Vagina (tissue), 2 donors: ENCODE data around the gene GPRIN1. TPM values are rescaled to one million over a fixed set of nuclear protein-coding genes. Genes with fewer than 3 reads are reported as not detected.
A peak's percentile ranks its signal among the peaks of the same experiment; 100 is the strongest.

Experiments
- DNase-seq, 2 donors: peaks; one replicate each; pipeline ENCODE4 v3.0.0-alpha.2; 2017; ENCODE audit errors: extremely low spot score in 2 of 2
- H3K27ac ChIP-seq: fragments of 200-600 bp; sonication (generic); one replicate; pipeline ENCODE4 v1.5.1; 2019
- H3K27me3 ChIP-seq: fragments of 200-600 bp; sonication (generic); one replicate; pipeline ENCODE4 v1.5.1; 2019
- H3K36me3 ChIP-seq, 2 donors: fragments of 200-600 bp; sonication (generic); one replicate each; pipeline ENCODE4 v1.5.1; 2017 to 2019
- H3K4me1 ChIP-seq: fragments of 200-600 bp; sonication (generic); one replicate; pipeline ENCODE4 v1.5.1; 2019
- H3K4me3 ChIP-seq, 2 donors: fragments of 200-600 bp; sonication (generic); 1 replicate in 1 of 2; 2 replicates in 1 of 2; pipeline ENCODE4 v1.5.1; 2016 to 2019
- H3K9me3 ChIP-seq: fragments of 200-600 bp; sonication (generic); one replicate; pipeline ENCODE4 v1.5.1; 2019
- CTCF ChIP-seq, 3 experiments: fragments of 450-650 bp in 2 of 3; fragments of 200-600 bp in 1 of 3; sonication (generic) in 1 of 3; IDR thresholded peaks; one replicate each; pipeline ENCODE4 v1.5.1; 2017 to 2019; ENCODE audit warnings: antibody characterized with exemption in 3 of 3, mild to moderate bottlenecking in 2 of 3, moderate library complexity in 2 of 3
- POLR2A ChIP-seq, 2 donors: fragments of 450-650 bp; IDR thresholded peaks; one replicate each; pipeline ENCODE4 v1.6.1; 2017; ENCODE audit warnings: antibody characterized with exemption in 2 of 2, mild to moderate bottlenecking in 2 of 2, moderate library complexity in 2 of 2
- POLR2AphosphoS5 ChIP-seq, 2 donors: sonication (generic); formaldehyde crosslinking; IDR thresholded peaks; one replicate each; pipeline ENCODE4 v1.9.0; 2017; ENCODE audit warnings: antibody characterized with exemption in 2 of 2, mild to moderate bottlenecking in 2 of 2, low read depth in 1 of 2; ENCODE audit not compliant: insufficient read depth in 1 of 2
- intact Hi-C: fragments of 100-400 bp; cut with DNase I; formaldehyde crosslinking; loops from one replicate; pipeline ENCODE4 v1.15.1; 2023
- total RNA-seq: library from RNA; depleted of rRNA; stranded (reverse); fragments of >200 nt; gene quantifications from one replicate; pipeline ENCODE4 v1.2.3, GENCODE V29; 2016

The GPRIN1 gene
- total RNA-seq, 1 donor from 2014 or later, result 0.49 TPM

GRCh38 chr5:176575066-176575465 lies 34.9 kb downstream of the GPRIN1 start:
- Histone ChIP-seq H3K36me3 (no peaks in the 10 kb centered on the region), H3K9me3 (no peaks in the 10 kb centered on the region), H3K27ac (no peak overlapping the region), H3K4me1 (no peaks in the 10 kb centered on the region), H3K4me3 (no peak overlapping the region), H3K27me3 (no peaks in the 10 kb centered on the region)
- intact Hi-C loops, result no loop called here
- DNase-seq, result no peak
- no peak for TF ChIP-seq POLR2AphosphoS5 (IDR thresholded peaks at IDR 0.05; ENCODE audit: insufficient read depth in 1 of 2, low read depth in 1 of 2)
- no peak for TF ChIP-seq CTCF (IDR thresholded peaks at IDR 0.05)
- TF ChIP-seq POLR2A (IDR thresholded peaks at IDR 0.05), result no peak

- H3K4me3 ChIP-seq, result no peak overlapping the region
- no peak overlapping the region for H3K27ac ChIP-seq
- H3K9me3 ChIP-seq, result no peaks in the 10 kb centered on the region
- DNase-seq, result no peak
- H3K4me1 ChIP-seq, result no peaks in the 10 kb centered on the region
- intact Hi-C loops, result no loop called here
- H3K27me3 ChIP-seq, result no peaks in the 10 kb centered on the region
- TF ChIP-seq POLR2A (IDR thresholded peaks at IDR 0.05), result no peak
- TF ChIP-seq CTCF (IDR thresholded peaks at IDR 0.05), result no peak
- TF ChIP-seq POLR2AphosphoS5 (IDR thresholded peaks at IDR 0.05; ENCODE audit: insufficient read depth in 1 of 2, low read depth in 1 of 2), result no peak
- H3K36me3 ChIP-seq, result no peaks in the 10 kb centered on the region
These were observed 35.7 kb downstream of the GPRIN1 start for GRCh38 chr5:176574297-176574591.

- no peaks in the 10 kb centered on the region for H3K27me3 ChIP-seq
- intact Hi-C loops, result no loop called here
- TF ChIP-seq CTCF (IDR thresholded peaks at IDR 0.05) (peak; percentile 45 to 59 (median 50)), POLR2AphosphoS5 (IDR thresholded peaks at IDR 0.05; ENCODE audit: insufficient read depth in 1 of 2, low read depth in 1 of 2) (no peak)
- no peak overlapping the region for H3K27ac ChIP-seq
- DNase-seq, result no peak
- H3K9me3 ChIP-seq, result no peaks in the 10 kb centered on the region
- no peak overlapping the region for H3K4me3 ChIP-seq
- H3K4me1 ChIP-seq, result no peaks in the 10 kb centered on the region
- no peaks in the 10 kb centered on the region for H3K36me3 ChIP-seq
These were observed 36.2 kb downstream of the GPRIN1 start for GRCh38 chr5:176573564-176574296.

GRCh38 chr5:176570044-176570443 lies 39.9 kb downstream of the GPRIN1 start:
- Histone ChIP-seq H3K36me3 (no peaks in the 10 kb centered on the region), H3K4me3 (no peak overlapping the region), H3K4me1 (no peaks in the 10 kb centered on the region), H3K27ac (no peak overlapping the region), H3K9me3 (no peaks in the 10 kb centered on the region), H3K27me3 (no peaks in the 10 kb centered on the region)
- DNase-seq, result no peak
- intact Hi-C loops, result no loop called here
- no peak for TF ChIP-seq POLR2A (IDR thresholded peaks at IDR 0.05)
- TF ChIP-seq CTCF (IDR thresholded peaks at IDR 0.05), result no peak

- no peaks in the 10 kb centered on the region for H3K27me3 ChIP-seq
- TF ChIP-seq POLR2A (IDR thresholded peaks at IDR 0.05) (no peak), CTCF (IDR thresholded peaks at IDR 0.05) (no peak), POLR2AphosphoS5 (IDR thresholded peaks at IDR 0.05; ENCODE audit: insufficient read depth in 1 of 2, low read depth in 1 of 2) (no peak)
- no peaks in the 10 kb centered on the region for H3K9me3 ChIP-seq
- H3K4me3 ChIP-seq, result no peak overlapping the region
- H3K4me1 ChIP-seq, result no peaks in the 10 kb centered on the region
- intact Hi-C loops, result no loop called here
- DNase-seq, result no peak
- H3K36me3 ChIP-seq, result no peaks in the 10 kb centered on the region
- H3K27ac ChIP-seq, result no peak overlapping the region
These were observed 41.3 kb downstream of the GPRIN1 start for GRCh38 chr5:176568657-176569056.
